Embryonic facial prominence (tissue), 1 donor: ENCODE results near the gene ANAPC2.

ENCODE experiments used
- DNase-seq: peaks from one replicate; pipeline ENCODE4 v3.0.0-alpha.2; 2016; ENCODE audit errors: extremely low spot score

The ANAPC2 gene

GRCh38 chr9:137192859-137193258 is 4.5 kb upstream of the ANAPC2 start:
- DNase-seq: no peak

DNA sequence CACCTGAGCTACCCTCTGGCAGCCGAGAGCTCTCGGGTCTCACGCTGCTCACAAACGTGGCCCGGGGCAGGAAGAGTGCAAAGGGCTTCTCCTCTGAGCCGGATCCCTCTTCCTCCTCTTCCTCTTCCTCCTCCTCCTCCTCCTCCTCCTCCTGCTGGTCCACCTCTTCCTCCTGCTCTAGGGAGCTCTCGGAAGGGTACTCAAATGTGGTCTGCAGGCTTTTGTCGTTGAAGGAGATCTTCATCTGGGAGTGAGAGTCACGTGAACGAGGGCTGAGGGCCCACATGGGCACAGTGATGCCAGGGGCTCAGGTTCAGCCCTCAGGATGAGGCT is 4.1 kb upstream of the ANAPC2 start:
- DNase-seq: no peak

- no peak for DNase-seq
Observed at GRCh38 chr9:137191691-137192447, 3.5 kb upstream of the ANAPC2 start.

DNA sequence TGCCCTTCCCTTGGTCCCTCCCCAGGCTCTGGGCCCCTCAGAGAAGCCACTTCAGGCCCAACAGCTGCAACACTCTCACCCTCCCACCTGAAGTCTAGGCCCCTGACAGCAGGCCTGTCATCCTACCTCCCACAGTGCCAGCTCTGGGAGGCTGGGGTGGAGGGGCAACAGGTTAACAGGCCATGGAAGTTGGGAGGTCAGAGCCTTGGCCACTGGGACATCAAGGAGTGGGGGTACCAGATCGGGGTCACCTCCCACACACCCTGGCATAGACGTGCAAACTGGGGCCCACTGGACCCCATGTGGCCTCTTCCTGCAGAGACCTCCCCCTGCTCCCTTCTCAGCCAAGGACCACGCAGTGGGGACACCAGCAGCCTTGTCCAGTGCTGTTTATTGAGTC is 2.9 kb upstream of the ANAPC2 start:
- no peak for DNase-seq

- no peak for DNase-seq
Observed at GRCh38 chr9:137190315-137190856, 2.0 kb upstream of the ANAPC2 start.

DNA sequence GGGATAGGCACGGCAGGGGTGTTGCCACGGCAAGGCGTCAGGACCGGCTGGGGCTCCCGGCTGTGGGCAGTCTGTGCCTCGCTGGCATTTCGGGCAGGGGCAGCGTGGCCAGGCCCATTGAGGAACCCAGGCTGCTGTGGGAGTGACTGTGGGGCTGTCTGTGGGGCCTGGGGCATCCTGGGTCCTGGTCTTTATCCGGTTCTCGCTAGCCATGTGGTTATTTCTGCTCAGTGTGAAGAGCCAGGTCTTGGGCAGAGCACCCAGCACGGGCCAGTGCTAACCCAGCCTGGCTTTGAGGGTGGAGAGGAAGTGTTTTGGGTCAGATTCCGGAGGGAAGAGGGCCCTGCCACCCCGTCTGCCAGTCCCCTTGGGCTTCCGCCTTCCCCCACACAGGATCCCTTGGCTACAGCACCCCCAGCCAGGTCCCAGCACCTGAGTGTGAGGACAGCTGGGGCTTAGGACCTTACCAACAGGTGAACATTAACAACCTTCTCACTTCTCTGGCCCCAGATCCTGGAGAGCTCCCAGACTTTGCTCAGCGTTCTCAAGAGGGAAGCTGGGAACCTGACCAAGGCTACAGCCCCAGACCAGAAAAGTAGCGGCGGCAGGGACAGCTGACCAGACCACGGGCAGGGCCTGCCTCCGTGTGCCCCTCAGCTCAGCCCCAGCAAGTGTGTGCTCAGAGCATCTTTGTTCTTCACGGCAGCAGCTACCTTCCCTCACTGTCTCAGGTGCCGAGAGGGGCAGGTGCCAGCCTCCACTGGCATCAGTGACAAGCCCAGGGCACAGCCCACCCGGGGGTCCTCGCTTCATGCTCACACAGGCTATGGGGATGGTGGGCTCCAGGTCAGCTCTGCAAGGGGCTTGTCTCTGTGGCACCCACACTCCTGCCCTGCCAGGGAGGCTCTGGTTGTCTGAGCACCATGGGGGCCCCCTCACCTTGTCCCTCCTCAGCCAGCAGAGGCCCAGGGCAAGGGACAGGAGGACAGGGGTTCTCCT is 1.2 kb upstream of the ANAPC2 start:
- no peak for DNase-seq

- no peak for DNase-seq
Observed at GRCh38 chr9:137188086-137188489, 272 bp downstream of the ANAPC2 start.

DNA sequence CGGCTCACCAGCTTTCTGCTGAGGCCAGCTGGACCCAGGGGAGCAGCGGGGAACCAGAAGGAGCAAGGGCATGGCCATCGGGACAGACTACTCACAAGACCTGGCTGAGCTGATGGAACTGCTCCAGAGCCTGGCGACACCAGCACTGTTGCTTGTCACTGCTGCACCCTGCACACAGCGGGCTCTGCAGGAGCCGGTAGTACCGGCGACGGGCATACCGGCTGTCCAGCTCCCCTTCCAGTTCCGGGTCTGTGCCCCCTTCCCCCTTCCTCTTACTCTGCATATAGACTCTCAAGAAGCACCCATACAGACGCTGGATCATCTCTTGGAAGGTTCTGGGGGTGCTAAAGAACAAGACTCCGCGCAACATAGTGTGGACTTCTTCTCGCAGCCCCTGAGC is 974 bp downstream of the ANAPC2 start:
- no peak for DNase-seq

DNA sequence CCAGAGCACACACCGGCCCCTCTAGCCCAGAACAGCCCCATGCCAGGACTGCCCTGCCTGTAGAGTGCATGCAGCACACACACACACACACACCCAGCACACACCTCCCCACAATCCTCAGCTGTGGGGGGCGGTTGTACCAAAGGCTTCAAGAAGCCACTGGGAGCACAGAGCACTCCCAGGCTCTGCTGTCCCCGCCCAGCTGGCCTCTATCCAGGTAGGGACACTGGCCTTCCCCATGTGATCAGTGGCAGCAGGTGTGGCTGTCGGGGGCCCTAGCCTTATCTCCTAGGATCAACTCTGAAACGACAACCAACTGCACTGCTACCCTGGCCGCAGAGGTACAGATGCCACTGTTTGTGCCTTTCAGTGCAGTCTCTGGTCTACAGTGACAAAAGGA is 2.0 kb downstream of the ANAPC2 start:
- DNase-seq: no peak

- no peak for DNase-seq
Observed at GRCh38 chr9:137185921-137186320, 2.4 kb downstream of the ANAPC2 start.

- DNase-seq: no peak
Observed at GRCh38 chr9:137184881-137185660, 3.3 kb downstream of the ANAPC2 start.

GRCh38 chr9:137183980-137184595 is 4.3 kb downstream of the ANAPC2 start:
- no peak for DNase-seq

- DNase-seq: no peak
Observed at GRCh38 chr9:137182836-137183235, 5.5 kb downstream of the ANAPC2 start.

DNA sequence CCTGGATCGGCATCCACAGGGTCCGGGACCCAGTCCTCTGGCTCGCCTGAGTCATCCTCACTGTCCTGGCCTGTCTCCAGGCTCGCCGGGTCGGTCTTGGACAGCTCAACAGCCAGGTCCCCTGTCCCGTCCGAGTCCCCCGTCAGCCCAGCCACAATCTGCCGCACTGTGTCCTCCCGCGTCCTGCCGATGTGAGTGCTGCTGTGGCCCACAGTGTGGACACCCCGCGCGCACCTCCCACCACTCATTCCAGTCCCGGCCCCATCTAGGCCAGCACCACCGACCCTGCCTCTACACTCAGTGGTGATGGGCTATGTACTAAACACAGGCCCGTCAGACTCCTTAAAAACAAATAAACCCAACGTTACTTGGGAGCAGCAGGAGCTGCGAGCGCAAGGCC is 6.7 kb downstream of the ANAPC2 start:
- no peak for DNase-seq

DNA sequence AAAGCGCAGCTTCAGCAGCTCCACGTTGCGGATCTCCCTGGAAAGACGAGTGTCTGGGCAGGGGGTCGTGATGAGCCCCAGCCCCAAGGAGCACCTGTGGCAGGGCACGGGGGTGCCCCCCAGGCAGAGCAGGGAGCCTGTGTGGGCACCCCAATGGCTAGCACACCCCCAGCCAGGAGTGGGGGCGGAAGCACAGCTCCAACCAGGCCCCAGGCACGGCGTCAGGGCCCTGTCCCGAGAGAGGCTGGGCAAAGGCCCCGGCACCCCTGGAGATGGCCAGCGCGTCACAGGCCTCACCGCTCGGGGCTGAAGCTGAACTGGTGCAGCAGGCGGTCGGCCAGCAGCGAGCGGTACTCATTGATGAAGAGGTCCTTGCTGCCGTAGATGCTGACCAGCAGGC is 7.9 kb downstream of the ANAPC2 start:
- DNase-seq: no peak

GRCh38 chr9:137179761-137180160 is 8.6 kb downstream of the ANAPC2 start:
- DNase-seq: no peak

GRCh38 chr9:137178939-137179630 is 9.3 kb downstream of the ANAPC2 start:
- no peak for DNase-seq

GRCh38 chr9:137178201-137178938 is 10.0 kb downstream of the ANAPC2 start:
- DNase-seq: no peak

GRCh38 chr9:137176302-137177182 is 11.8 kb downstream of the ANAPC2 start:
- no peak for DNase-seq
